GM19467 (cell line): Measurements from ENCODE around the gene PCNT.

Experiments
- ATAC-seq: cut with Tn5 transposase; IDR thresholded peaks from one replicate; pipeline ENCODE4 v1.9.1; 2021; ENCODE audit warnings: mild to moderate bottlenecking, moderate library complexity; ENCODE audit not compliant: unreplicated experiment

PCNT gene, protein sequence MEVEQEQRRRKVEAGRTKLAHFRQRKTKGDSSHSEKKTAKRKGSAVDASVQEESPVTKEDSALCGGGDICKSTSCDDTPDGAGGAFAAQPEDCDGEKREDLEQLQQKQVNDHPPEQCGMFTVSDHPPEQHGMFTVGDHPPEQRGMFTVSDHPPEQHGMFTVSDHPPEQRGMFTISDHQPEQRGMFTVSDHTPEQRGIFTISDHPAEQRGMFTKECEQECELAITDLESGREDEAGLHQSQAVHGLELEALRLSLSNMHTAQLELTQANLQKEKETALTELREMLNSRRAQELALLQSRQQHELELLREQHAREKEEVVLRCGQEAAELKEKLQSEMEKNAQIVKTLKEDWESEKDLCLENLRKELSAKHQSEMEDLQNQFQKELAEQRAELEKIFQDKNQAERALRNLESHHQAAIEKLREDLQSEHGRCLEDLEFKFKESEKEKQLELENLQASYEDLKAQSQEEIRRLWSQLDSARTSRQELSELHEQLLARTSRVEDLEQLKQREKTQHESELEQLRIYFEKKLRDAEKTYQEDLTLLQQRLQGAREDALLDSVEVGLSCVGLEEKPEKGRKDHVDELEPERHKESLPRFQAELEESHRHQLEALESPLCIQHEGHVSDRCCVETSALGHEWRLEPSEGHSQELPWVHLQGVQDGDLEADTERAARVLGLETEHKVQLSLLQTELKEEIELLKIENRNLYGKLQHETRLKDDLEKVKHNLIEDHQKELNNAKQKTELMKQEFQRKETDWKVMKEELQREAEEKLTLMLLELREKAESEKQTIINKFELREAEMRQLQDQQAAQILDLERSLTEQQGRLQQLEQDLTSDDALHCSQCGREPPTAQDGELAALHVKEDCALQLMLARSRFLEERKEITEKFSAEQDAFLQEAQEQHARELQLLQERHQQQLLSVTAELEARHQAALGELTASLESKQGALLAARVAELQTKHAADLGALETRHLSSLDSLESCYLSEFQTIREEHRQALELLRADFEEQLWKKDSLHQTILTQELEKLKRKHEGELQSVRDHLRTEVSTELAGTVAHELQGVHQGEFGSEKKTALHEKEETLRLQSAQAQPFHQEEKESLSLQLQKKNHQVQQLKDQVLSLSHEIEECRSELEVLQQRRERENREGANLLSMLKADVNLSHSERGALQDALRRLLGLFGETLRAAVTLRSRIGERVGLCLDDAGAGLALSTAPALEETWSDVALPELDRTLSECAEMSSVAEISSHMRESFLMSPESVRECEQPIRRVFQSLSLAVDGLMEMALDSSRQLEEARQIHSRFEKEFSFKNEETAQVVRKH (N-terminal part only)

DNA sequence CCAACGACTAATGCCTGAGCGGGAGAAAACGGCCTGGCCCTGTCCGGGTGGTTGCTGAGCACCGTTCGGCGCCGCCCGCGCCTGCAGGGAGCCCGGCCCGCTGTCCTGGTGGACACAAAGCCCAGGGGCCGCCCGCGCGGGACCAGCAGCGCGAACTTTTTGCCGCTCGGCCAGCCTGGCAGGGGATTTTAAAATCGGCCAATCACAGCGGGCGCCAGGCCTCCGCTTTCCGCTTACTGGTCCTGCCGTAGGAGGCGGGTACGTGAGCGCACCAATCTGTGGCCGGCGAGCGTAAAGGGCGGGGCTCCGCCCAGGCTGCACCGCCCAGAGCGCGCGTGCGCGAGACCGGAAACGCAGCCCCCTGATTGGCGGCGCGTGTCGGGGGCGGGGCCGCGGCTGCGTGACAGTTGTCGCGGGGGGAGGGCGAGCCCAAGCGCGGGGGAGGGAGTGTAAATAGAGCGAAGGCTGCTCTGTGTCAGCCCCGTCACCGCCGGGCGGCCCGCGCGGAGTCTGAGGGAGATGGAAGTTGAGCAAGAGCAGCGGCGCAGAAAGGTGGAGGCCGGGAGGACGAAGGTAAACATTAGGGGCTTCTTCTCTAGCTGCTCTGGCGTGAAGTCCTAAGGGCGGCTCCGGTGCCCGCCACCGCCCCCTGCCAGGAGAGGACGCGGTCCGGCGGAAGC is at the start of gene PCNT, which contains the start of gene C21orf58:
Gene PCNT, plus strand, starts transcription at position 447 of the 680 bp plus-strand sequence. Its CDS starts 73 bp downstream, at position 520.
Gene C21orf58, minus strand, starts transcription at position 161 of the 680 bp plus-strand sequence. CDS start 1,132 bp downstream, outside the sequence.
- peak; percentile 68 for ATAC-seq

DNA sequence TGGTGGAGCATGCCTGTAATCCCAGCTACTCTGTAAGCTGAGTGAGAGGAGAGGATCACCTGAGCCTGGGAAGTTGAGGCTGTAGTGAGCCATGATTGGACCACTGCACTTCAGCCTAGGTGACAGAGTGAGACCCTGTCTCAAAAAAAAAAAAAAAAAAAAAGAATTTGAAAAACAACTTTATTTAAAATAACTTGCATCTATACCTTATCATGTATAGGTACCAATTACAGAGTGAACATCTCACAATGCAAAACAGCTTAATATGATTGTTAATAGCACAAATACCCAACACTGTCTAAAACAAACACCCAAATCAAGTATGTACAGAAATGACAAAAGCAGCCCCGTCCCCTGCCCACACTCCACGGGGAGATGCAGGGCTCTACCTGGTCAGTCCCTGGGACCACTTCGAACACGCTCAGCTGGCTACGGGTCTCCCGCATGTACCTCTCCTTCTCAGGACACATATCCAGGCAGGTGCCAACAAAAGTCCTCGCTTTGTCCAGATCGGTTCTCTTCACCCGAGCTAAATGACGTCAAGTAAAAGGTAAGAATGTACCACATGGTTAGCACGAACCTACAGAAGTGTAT is 49.1 kb upstream of the PCNT start:
- no peak for ATAC-seq

DNA sequence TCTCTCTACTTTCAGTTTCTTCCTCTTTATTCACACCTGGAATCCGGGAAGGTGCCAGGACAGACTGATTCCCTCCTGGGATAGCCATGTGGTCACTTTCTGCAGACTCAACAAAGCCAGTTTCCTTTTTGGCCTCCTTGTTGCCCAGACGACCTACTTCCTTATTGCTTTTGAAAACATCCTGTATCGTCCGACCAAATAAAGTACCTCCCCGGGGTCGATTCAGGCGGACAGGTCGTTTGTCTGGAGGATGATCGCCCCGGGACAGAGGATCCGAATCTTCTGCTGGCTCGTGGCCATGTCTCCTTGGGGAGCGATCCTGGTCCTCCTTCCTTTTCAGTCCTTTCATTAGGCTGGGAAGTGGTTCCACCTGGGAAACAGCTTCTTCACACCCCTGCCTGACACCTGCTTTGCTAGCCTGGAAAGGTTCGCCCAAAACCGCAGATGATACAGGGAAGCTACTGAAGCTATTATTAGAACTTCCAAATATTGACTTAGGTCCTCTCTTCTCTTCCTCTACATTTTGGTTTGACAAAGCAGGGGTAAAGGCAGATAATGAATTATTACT is 39.8 kb upstream of the PCNT start:
- ATAC-seq, result no peak

DNA sequence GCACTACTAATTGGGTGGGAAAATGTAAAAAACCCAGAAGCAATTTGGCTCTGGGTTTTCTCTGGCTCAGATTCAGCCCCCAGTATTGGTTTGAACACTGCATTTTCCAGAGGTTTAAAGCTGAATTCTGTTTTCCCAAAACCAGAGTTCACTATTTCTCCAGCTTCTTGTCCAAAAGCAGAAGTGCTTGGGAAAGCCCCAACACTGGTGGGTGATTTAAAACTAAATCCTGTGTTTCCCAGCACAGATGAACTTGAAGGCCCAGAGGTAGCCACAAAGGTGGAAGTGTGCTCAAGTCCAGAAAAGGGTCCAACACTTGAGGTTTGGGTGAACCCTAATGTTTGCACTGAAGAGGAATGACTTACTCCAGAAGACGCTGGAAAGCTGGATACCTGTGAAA is 39.2 kb upstream of the PCNT start:
- no peak for ATAC-seq

DNA sequence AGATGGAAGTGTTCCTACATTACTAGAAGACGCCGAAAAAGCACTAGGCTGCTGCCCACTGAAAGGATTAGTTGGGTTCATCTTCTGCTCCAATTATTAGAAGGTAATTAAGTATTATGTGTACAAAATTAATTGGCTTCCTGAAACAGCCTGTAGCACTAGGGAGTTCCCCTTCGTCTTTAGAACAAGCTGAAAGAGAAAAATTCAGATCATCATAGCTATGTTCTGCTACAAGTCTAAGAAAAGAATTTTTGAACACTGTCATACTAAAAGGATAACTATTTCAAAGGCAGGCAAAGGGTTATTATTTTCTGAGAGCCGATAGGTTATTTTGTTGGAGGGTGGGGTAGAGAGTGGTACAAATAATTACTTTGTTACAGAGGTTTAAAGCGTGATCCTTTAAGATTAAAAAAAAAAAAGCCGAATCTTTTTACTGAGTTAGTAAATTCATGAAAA is 38.7 kb upstream of the PCNT start, which contains the start of gene MCM3AP:
Gene MCM3AP, minus strand, starts transcription at position 406 of the 456 bp plus-strand sequence. Its CDS starts 325 bp downstream, at position 81.
- no peak for ATAC-seq

DNA sequence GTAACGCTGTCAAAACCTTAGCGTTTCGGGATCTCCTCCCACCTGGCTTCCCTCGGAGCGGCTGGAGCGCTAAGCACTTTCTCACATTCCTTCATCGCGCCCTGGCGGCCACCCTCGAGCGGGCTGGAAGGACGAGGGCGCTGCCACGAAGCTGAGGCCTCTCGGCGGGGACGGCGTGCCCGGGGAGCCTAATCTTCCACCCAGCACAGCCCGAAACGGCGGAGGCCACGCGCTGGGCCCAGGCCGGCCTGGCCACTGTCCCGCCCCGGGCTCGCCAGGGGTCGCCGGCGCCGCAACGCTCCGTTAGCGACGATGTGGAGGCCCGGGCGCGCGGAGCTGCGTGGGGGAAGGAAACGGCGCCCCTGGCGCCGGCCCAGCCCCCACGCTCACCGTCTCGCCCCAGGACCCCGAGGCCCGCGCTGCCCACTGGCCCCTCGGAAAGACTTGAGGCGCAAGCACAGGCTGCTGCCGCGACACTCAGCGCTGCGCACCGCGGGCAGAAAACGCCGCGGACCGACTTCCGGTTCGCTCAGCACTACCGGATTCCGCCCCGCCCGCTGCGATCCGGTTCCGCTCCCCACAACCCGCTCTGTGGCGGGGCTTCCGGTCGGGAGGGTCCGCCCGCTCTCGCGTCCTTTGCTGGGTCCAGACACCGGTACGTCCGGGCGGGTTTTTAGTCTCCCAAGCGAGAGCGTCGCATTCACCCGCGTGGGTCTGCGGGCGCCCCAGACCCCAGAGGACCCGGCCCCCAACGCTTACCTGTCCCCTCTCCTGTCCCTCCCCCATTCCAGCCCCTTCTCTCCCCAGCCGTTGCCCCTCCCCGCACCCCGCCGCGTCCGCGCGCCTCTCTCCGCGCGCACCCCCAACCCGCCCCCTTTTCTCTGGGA is 38.0 kb upstream of the PCNT start, which contains the start of gene YBEY:
Gene YBEY, plus strand, starts transcription at position 582 of the 887 bp plus-strand sequence. CDS start 572 bp downstream, outside the sequence.
- peak; percentile 83 for ATAC-seq

DNA sequence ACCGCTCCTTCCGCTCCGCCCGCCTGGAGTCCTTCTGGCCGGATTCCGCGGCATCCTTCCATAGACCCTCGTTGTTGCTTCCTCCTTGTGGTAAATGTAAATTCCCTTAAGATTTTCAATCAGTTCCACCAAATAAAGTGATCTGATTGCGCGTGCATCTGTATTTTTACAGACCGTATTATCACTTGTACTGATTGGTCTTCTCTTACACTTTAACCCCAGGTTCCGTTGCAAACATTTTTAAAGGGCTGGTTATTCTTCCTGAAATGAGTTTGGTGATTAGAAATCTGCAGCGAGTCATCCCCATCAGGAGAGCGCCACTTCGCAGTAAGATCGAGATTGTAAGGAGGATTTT is 37.3 kb upstream of the PCNT start:
- ATAC-seq, result no peak

DNA sequence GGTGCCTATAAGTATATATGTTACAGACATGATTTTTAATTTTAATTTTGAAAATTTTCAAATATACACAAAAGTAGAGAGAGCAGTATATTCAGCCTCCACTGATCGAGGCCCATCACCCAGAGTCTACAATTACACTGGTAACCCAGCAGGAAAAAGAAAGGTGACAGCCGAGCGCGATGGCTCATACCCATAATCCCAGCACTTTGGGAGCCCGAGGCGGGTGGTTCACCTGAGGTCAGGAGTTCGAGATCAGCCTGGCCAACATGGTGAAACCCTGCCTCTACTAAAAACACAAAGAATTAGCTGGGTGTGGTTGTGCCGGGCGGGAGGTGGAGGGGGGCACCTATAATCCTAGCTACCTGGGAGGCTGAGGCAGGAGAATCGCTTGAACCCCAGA is 36.4 kb upstream of the PCNT start:
- ATAC-seq, result no peak

DNA sequence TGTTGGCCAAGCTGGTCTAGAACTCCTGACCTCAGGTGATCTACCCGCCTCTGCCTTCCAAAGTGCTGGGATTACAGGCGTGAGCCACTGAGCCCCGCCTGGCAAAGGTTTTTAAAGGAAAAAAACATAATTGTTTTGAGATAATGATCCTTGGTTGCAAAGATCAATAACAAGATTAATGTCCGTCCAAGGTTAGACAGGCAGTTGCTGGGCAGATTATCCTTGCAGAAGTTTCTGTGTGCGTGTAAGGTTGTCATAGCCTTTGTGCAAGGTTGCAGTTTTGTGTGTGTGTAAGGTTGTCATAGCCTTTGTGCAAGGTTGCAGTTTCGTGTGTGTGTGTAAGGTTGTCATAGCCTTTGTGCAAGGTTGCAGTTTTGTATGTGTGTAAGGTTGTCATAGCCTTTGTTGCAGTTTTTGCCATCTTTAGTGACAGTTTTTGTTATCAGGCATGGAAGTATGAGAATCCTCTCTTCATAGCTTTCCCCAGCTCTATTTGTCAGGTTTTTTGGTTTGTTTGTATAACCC is 34.2 kb upstream of the PCNT start:
- no peak for ATAC-seq

DNA sequence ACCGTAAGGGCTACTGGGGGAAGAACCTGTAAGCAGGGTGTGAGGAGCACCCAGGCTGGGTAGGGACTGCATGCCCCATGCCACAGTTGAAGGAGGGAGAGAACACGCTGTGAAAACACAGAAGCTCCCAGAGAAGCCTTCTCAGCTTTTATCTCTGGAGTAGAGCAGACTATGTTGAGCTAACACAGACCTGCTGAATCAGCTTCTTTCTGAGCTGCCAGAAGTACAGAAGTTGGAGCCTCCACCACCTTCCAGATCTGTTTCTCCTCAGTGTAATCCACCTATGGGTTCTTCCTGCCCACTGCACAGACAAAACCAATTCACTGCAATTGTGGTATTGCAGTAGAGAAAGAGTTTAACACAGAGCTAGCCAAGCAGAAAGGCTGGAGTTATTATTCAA is 32.4 kb upstream of the PCNT start:
- ATAC-seq, result no peak

DNA sequence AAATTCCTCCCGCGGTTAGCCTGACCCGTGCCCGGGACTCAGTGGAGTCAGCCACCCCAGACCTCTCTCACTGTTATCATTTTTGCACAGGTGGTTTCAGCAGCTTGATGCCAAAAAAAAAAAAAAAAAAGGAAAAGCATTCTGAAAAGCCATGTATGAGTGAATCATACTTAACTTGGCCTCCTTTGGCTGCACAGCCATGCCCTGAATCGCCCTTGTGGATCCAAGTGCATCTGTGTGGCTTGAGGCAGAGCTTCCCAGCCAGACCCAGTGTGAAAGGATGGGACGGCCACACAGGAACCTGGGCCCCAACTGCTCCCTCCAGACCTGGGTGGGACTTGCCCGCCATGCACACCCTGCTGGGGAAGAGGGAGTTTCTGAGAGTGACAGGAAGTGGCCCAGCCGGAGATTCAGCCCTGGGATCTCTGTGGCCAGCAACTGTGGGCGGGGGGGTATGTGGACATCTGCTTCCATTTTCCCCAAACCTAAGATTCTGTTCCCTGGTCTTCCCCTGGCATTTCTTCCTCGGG is 29.2 kb upstream of the PCNT start:
- ATAC-seq, result no peak

DNA sequence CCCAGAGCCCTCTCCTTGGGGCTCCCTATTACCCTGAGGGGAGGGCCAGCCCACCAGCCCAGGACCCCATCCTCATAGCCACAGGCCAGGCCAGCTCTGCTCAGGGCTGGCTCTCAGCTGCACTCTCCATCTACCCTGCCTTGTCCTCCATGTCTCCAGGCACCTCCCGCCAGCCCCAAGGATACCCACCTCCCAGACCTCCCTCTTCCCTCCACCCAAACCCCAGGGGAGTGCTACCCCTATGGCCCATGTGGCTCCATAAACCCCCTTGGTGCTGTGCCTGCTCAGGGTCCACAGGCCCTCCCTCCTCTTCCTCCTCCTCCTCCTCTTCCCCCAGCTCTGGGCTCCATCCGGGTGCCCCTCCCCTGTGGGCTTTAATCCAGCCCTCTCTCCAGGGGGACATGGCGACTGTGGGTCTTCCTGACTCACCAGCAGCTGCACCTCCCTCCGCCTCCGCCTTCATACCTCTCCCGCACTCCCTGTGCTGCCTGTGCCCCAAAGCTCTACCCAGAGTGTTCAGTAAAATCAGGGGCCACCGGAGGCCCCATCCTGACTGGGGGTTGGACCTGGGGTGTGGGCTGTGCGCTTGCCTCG is 28.7 kb upstream of the PCNT start:
- ATAC-seq, result no peak

DNA sequence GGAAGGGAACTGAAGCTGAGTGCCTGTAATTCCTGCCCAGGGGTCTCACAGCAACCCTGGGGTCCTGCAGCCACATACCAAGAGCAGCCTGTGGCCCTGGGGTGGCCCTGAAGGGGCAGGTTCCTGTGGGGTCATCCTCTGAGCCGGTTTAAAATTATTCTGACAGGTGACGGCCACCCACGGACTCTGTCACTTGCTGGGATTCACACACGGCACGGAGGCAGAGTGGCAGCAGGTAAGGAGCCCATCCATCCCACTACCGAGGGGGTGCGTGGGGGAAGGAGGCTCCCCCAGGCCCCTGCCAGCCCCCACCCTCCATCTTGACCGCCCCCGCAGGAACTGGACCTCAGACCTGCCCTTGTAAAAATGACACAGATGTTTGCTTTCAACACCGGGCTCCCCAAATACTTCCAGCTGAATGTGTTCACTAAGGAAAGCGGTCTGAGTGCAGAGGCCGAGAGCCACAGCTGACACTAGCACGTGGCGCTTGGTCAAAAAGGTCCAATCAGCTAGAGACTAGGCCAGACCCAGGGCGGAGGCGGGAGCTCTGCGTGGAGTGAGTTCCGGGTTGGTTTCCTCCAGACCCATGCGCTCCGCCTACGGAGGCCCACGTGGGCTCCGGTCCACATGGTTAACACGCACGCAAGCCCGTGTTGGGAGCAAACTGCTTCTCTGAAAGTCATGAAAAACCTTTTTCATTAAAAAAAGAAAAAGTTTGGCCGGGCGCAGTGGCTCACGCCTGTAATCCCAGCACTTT is 27.8 kb upstream of the PCNT start:
- no peak for ATAC-seq

DNA sequence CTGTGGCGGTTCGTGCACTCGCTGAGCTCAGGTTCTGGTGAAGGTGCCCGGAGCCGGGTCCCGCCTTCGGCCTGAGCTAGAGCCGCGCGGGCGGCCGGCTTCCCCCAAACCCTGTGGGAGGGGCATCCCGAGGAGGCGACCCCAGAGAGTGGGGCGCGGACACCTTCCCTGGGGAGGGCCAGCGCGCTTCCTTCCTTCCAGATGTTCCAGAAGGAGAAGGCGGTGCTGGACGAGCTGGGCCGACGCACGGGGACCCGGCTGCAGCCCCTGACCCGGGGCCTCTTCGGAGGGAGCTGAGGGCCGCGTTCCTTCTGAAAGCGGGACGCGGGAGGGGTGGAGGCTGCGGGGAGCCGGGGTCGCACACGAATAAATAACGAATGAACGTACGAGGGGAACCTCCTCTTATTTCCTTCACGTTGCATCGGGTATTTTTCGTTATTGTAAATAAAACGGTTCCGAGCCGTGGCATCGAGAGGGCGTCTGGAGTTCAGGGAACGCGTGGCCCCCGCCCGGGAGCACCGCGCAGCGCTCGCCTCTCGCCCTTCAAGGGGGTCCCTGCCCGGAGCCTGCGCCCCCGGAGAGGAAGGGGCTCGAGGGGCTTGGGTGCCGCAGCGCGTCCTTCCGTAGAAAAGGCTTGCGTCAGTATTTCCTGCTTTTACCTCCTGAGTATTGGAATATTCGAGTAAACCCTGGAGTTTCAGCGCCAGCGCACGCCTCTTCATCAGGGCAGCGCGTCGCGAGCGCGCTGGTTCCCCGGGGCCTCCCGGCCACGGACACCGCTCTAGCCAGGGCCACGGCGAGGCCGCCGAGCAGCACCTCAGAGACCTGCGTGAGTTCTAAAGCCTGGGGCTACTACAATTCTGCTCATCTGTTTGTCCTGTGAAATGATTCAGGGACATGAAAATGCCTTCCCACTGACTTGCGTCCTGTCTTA is 26.4 kb upstream of the PCNT start:
- no peak for ATAC-seq

DNA sequence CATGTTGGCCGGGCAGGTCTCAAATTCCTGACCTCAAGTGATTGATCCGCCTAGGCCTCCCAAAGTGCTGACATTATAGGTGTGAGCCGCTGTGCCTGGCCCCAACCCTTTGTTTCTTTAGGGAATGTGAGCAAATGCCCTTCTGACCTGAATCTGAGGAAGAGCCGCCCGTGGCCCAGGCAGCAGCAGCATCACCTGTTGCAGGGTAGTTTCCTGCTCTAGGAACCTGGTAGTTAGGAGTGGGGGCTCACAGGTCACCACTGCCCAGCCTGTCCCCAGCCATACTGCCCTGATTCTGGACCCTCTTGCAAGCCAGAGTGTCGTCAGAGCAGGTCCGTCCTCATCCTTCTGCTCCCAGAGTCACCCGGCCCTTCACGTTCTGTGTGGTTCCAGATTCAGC is 24.8 kb upstream of the PCNT start:
- no peak for ATAC-seq

DNA sequence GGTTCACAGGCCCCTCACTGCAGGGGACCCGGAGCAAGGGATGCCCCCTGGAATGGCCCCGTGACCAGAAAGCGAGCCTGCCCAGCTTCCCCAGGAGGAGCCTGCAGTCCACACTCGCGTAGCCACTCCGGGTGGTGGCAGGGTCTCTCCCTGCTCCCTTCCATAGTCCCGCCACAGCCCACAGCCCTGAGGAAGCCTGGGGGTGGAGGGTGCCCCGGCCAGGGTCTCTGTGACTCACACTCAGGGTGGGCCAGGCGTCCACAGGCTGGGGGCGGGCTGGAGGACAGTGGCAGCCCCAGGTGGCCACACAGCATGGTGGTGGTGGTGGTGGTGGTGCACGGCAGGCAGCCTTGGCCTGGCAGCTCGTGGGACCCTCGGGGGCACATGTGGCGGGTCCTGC is 22.2 kb upstream of the PCNT start:
- ATAC-seq, result no peak
